Neutrophil (primary cell): ENCODE results near the gene CTNND2.

ENCODE experiments used
- H3K27ac ChIP-seq: fragments of 200-600 bp; sonication (generic); 2 replicates; pipeline ENCODE4 v1.5.1; 2016; ENCODE audit warnings: mild to moderate bottlenecking, moderate library complexity
- H3K27me3 ChIP-seq: fragments of 200-600 bp; sonication (generic); 2 replicates; pipeline ENCODE4 v1.6.0; 2016; ENCODE audit warnings: mild to moderate bottlenecking
- H3K36me3 ChIP-seq: fragments of 200-600 bp; sonication (generic); 2 replicates; pipeline ENCODE4 v1.5.1; 2017
- H3K4me1 ChIP-seq, 2 experiments: fragments of 200-600 bp in 1 of 2; sonication (generic) in 1 of 2; 1 replicate in 1 of 2; 2 replicates in 1 of 2; pipeline versions ENCODE4 v1.5.1 to v1.6.1; 2013 to 2016; ENCODE audit warnings: low read depth in 1 of 2, low read length in 1 of 2, mild to moderate bottlenecking in 1 of 2, moderate library complexity in 1 of 2; ENCODE audit not compliant: control insufficient read depth in 1 of 2, insufficient read depth in 1 of 2
- H3K4me3 ChIP-seq, 2 experiments: fragments of 200-600 bp in 1 of 2; sonication (generic) in 1 of 2; 1 replicate in 1 of 2; 2 replicates in 1 of 2; pipeline ENCODE4 v1.5.1; 2013 to 2016; ENCODE audit warnings: low read depth in 1 of 2, low read length in 1 of 2, mild to moderate bottlenecking in 1 of 2, moderate library complexity in 1 of 2
- H3K9me3 ChIP-seq: fragments of 200-600 bp; sonication (generic); 2 replicates; pipeline ENCODE4 v1.5.1; 2016
- TF ChIP-seq, protein P1 (sequence below): fragments of 200-600 bp; sonication (generic); IDR thresholded peaks from 2 replicates; pipeline ENCODE4 v1.5.1; 2016; ENCODE audit warnings: antibody characterized with exemption

Gene CTNND2

DNA sequence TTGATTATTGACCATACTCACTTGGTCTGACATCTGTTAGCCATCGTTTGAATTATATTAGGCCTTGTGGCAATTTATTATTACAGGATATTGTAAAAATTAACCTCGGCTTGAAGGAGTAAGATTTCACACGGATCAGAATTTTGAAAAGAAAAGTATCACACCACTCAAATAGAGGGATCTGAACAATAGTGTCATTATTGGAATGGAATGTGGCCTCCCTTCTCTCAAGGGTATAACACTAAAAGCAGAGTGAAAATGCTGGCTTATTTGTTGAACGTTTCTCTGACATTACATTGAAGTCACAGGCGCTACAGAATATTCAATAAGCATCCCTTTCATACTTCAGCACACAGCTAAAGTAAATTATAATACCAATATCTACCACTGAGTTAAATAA, 509.3 kb downstream of the CTNND2 start:
- no peaks in the 10 kb centered on the region for H3K4me1 ChIP-seq
- TF ChIP-seq, protein P1, sequence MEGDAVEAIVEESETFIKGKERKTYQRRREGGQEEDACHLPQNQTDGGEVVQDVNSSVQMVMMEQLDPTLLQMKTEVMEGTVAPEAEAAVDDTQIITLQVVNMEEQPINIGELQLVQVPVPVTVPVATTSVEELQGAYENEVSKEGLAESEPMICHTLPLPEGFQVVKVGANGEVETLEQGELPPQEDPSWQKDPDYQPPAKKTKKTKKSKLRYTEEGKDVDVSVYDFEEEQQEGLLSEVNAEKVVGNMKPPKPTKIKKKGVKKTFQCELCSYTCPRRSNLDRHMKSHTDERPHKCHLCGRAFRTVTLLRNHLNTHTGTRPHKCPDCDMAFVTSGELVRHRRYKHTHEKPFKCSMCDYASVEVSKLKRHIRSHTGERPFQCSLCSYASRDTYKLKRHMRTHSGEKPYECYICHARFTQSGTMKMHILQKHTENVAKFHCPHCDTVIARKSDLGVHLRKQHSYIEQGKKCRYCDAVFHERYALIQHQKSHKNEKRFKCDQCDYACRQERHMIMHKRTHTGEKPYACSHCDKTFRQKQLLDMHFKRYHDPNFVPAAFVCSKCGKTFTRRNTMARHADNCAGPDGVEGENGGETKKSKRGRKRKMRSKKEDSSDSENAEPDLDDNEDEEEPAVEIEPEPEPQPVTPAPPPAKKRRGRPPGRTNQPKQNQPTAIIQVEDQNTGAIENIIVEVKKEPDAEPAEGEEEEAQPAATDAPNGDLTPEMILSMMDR: no peak
- H3K36me3 ChIP-seq: no peaks in the 10 kb centered on the region
- no peak overlapping the region for H3K27ac ChIP-seq
- H3K4me3 ChIP-seq: no peak overlapping the region
- peaks cover 7% of the 10 kb centered on the region for H3K27me3 ChIP-seq
- no peaks in the 10 kb centered on the region for H3K9me3 ChIP-seq

DNA sequence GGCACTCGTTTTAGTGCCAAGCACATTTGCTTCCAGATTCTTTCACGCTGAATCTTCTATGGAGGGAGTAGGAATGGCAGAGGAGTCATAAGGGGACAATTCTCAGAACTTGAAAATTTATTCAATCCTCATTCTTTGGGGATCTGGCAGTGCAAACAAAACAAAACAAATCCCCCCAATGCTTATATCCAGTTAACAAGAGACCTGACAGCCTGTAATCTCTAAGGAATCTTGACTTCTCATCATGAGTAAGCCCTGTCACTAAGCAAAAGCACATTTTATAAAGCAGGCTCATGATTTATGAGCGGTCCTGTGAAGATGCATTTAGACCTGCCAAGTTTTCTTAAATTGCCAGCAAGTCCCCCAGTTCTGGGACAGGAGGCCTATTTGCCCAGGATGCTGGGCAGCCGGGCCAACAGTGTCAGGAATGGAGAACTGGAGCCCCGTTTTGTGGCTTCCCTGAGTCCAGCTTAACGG, 513.9 kb downstream of the CTNND2 start:
- H3K27ac ChIP-seq: no peak overlapping the region
- H3K9me3 ChIP-seq: no peaks in the 10 kb centered on the region

DNA sequence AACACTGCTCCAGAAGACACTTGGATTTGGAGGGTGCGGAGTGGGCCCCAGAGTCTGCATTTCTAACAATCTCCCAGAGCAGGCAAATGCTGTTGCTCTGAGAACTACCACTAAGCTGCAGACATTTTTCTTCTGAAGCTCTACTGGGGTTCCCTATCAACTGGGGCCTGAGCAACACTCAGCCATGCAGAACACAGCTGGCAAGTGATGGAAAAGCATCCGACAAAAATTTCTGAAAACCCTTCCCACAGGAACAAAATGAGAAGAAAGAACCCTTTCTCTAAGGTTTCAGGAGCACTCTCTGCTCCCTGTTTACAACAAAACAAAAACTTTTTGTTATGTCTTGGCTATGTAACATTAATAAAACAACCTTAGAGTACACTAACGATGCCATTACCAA, 516.9 kb downstream of the CTNND2 start:
- H3K9me3 ChIP-seq: no peaks in the 10 kb centered on the region
- H3K27ac ChIP-seq: no peak overlapping the region
- no peak overlapping the region for H3K4me3 ChIP-seq
- H3K27me3 ChIP-seq: peaks cover 59% of the 10 kb centered on the region
- TF ChIP-seq, protein P1: no peak
- no peaks in the 10 kb centered on the region for H3K36me3 ChIP-seq
- H3K4me1 ChIP-seq: no peaks in the 10 kb centered on the region

More for the DNA sequence above, 513.9 kb downstream of the CTNND2 start:
- Histone ChIP-seq H3K36me3 (no peaks in the 10 kb centered on the region), H3K4me3 (no peak overlapping the region), H3K4me1 (no peaks in the 10 kb centered on the region), H3K27me3 (peaks cover 31% of the 10 kb centered on the region)
- TF ChIP-seq, protein P1: no peak

DNA sequence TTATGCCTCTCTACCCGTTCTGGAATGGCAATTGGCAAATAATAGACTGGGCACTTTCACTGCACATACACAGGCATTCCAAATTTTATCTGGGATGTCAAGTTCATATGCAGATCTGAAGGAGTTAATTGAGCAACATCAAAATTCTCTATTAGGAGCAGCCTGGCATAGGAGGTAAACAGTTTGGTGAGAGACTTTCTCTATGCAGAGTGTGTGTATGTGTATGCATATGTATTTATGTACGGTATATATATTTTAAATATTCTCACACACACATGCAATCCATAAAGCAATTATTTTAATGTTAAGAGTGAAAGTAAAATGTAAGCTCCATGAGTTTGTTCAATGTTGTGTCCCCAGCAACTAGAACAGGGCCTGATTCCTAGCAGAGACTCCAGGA, 517.8 kb downstream of the CTNND2 start:
- Histone ChIP-seq H3K9me3 (no peaks in the 10 kb centered on the region), H3K4me3 (no peak overlapping the region), H3K27ac (no peak overlapping the region), H3K27me3 (peaks cover 65% of the 10 kb centered on the region), H3K4me1 (no peaks in the 10 kb centered on the region), H3K36me3 (no peaks in the 10 kb centered on the region)
- TF ChIP-seq, protein P1: no peak

DNA sequence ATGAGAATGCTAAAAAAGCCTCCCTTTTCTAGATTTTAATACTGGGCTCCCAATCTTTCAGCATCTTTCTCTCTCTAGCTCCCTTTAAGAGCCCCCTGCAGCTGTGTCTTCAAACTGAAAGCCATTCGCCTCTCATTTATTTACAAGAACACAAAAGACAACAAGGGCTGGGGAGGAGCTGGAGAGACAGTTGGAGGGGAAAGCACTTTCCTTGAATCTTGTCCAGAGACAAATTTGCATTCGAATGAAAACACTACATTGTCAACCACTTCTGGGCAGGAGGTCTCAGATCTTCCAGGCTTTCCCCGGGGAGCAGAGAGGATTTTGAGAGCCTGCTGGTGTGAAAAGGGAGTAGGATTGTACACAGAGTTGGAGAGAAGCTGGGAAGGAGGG, 518.3 kb downstream of the CTNND2 start:
- Histone ChIP-seq H3K4me3 (no peak overlapping the region), H3K36me3 (no peaks in the 10 kb centered on the region), H3K9me3 (no peaks in the 10 kb centered on the region), H3K4me1 (no peaks in the 10 kb centered on the region), H3K27ac (no peak overlapping the region), H3K27me3 (peaks cover 65% of the 10 kb centered on the region)
- TF ChIP-seq, protein P1: no peak
